Nephron (organoid): ENCODE measurements around the gene POC1B.

Experiments used
- H3K27ac Mint-ChIP-seq, 3 experiments: 2 replicates each; pipeline ENCODE4 v1.8.0; 2020; ENCODE audit warnings: mixed read lengths in 3 of 3, mild to moderate bottlenecking in 2 of 3, moderate library complexity in 1 of 3
- H3K27me3 Mint-ChIP-seq: 2 replicates; pipeline ENCODE4 v1.8.0; 2021; ENCODE audit warnings: low read depth, mild to moderate bottlenecking, moderate library complexity, mixed read lengths
- H3K36me3 Mint-ChIP-seq: 2 replicates; pipeline ENCODE4 v1.8.0; 2020; ENCODE audit warnings: low read depth, mixed read lengths
- H3K4me1 Mint-ChIP-seq: 2 replicates; pipeline ENCODE4 v1.8.0; 2020; ENCODE audit warnings: mixed read lengths
- H3K4me3 Mint-ChIP-seq, 3 experiments: 2 replicates each; pipeline ENCODE4 v1.8.0; 2020; ENCODE audit warnings: mild to moderate bottlenecking in 3 of 3, mixed read lengths in 3 of 3, moderate library complexity in 2 of 3
- H3K9me3 Mint-ChIP-seq: 2 replicates; pipeline ENCODE4 v1.8.0; 2020; ENCODE audit warnings: mixed read lengths
- TF ChIP-seq, protein P1 (sequence below), 3 experiments: fragments of 200-600 bp; sonication (generic); IDR thresholded peaks; one replicate each; pipeline ENCODE4 v1.5.0; 2021; ENCODE audit warnings: antibody characterized with exemption in 3 of 3; ENCODE audit not compliant: unreplicated experiment in 3 of 3

POC1B gene

DNA sequence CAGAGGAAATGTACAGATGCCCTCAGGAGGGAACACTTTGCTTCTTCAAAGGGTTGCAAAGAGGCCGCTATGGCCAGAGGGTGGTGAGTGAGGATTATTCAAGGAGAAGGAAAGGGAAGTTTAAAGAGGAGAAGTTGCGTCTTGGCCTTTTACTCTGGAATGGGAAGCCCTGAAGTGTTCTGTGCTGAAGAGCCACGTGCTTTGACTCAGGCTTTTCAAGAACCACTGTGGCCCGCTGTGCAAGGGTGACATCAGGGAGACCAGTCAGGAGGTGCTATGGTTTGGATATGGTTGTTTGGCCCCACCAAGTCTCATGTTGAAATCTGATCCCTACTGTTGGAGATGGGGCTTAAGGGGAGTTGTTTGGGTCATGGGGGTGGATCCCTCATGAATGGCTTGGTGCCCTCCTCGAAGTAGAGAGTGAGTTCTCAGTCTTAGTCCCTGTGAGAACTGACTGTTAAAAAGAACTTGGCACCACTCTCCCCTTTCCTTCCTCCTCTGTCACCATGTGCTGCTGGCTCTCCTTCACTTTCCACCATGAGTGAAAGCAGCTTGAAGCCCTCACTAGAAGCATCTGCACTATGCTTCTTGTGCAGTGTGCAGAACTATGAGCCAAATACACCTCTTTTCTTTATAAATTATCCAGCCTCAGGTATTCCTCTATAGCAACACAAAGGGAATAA lies 107.5 kb downstream of the POC1B start:
- TF ChIP-seq, protein P1, sequence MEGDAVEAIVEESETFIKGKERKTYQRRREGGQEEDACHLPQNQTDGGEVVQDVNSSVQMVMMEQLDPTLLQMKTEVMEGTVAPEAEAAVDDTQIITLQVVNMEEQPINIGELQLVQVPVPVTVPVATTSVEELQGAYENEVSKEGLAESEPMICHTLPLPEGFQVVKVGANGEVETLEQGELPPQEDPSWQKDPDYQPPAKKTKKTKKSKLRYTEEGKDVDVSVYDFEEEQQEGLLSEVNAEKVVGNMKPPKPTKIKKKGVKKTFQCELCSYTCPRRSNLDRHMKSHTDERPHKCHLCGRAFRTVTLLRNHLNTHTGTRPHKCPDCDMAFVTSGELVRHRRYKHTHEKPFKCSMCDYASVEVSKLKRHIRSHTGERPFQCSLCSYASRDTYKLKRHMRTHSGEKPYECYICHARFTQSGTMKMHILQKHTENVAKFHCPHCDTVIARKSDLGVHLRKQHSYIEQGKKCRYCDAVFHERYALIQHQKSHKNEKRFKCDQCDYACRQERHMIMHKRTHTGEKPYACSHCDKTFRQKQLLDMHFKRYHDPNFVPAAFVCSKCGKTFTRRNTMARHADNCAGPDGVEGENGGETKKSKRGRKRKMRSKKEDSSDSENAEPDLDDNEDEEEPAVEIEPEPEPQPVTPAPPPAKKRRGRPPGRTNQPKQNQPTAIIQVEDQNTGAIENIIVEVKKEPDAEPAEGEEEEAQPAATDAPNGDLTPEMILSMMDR (IDR thresholded peaks at IDR 0.05; ENCODE audit: unreplicated experiment in 3 of 3), result no peak
- Mint-ChIP-seq H3K27ac (no peak overlapping the region), H3K9me3 (no peaks in the 10 kb centered on the region), H3K27me3 (no peaks in the 10 kb centered on the region), H3K36me3 (no peaks in the 10 kb centered on the region), H3K4me3 (no peak overlapping the region), H3K4me1 (no peaks in the 10 kb centered on the region)

- Mint-ChIP-seq H3K36me3 (no peaks in the 10 kb centered on the region), H3K27ac (no peak overlapping the region), H3K4me1 (no peaks in the 10 kb centered on the region), H3K4me3 (no peak overlapping the region), H3K9me3 (no peaks in the 10 kb centered on the region), H3K27me3 (no peaks in the 10 kb centered on the region)
- TF ChIP-seq, protein P1 (IDR thresholded peaks at IDR 0.05; ENCODE audit: unreplicated experiment in 3 of 3), result no peak
These were observed 108.4 kb downstream of the POC1B start for GRCh38 chr12:89417246-89417977.

DNA sequence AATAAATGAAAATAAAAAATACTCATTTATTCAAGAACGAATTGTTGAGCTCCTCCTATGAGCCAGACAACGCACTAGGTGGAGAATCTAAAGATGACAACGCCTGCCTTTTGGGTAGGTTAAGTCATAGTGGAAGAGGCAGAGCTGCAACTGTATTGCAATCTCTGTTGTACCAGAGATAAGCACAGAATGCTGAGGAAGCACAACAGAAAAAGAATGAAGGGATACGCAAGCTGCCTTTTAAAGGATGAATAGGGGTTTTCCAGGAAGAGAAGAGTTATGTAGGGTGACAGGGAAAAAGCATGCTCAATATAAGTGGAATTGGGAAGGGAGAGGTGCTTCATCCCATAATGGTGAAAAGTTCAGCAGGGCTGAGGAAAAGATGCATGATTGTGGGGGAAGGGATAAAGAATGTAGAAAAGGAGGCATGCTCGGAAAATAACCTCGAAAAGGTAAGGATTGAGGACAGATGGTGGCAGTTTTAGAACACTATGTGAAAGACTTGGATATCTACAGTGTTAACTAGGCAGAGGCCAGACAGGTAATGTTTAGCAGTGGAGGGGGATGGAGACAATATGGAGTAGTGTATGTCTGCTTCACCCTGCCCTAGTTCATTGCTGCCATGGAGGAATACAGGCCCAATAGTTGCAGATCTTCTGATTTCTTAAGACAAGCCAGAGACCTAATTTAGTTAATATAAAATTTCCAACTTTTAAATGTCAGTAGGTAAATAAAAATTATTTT lies 109.6 kb downstream of the POC1B start:
- Mint-ChIP-seq H3K27ac (no peak overlapping the region), H3K36me3 (no peaks in the 10 kb centered on the region), H3K9me3 (no peaks in the 10 kb centered on the region), H3K27me3 (no peaks in the 10 kb centered on the region), H3K4me3 (no peak overlapping the region), H3K4me1 (no peaks in the 10 kb centered on the region)
- TF ChIP-seq, protein P1 (IDR thresholded peaks at IDR 0.05; ENCODE audit: unreplicated experiment in 3 of 3), result no peak

GRCh38 chr12:89414851-89415250 lies 111.0 kb downstream of the POC1B start:
- H3K27ac Mint-ChIP-seq, result no peak overlapping the region
- no peaks in the 10 kb centered on the region for H3K9me3 Mint-ChIP-seq
- no peaks in the 10 kb centered on the region for H3K36me3 Mint-ChIP-seq
- no peaks in the 10 kb centered on the region for H3K27me3 Mint-ChIP-seq
- H3K4me3 Mint-ChIP-seq, result no peak overlapping the region
- H3K4me1 Mint-ChIP-seq, result no peaks in the 10 kb centered on the region
- TF ChIP-seq, protein P1 (IDR thresholded peaks at IDR 0.05; ENCODE audit: unreplicated experiment in 3 of 3), result no peak

DNA sequence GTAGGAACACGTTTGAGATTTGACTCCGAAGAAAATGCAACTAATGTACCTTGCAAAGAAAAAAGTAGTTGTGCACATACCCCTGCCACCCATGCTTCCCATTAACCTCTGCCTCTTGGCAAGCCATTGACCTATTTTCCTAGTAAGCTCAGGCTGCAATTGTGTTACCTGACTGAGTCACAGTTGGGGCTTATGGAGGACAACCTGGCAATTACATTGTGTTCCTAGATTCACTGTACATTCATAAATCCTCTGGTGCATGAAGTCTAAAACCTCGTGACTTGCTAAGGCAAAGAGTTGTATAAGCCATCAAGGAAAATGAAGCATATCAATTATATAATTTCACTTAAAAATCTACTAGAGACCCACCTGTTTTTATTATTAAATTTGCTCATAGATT lies 111.5 kb downstream of the POC1B start:
- Mint-ChIP-seq H3K36me3 (no peaks in the 10 kb centered on the region), H3K4me3 (no peak overlapping the region), H3K27ac (no peak overlapping the region), H3K27me3 (no peaks in the 10 kb centered on the region), H3K9me3 (no peaks in the 10 kb centered on the region), H3K4me1 (no peaks in the 10 kb centered on the region)
- TF ChIP-seq, protein P1 (IDR thresholded peaks at IDR 0.05; ENCODE audit: unreplicated experiment in 3 of 3), result no peak
